Transverse colon (tissue), 4 donors: ENCODE measurements around the gene DOCK9.

ENCODE experiments used
- EP300 ChIP-seq: sonication (generic); formaldehyde crosslinking; IDR thresholded peaks from one replicate; pipeline ENCODE4 v1.6.1; 2017; ENCODE audit warnings: antibody characterized with exemption, low read depth
- POLR2A ChIP-seq: fragments of 450-650 bp; IDR thresholded peaks from one replicate; pipeline ENCODE4 v1.6.1; 2016; ENCODE audit warnings: antibody characterized with exemption, mild to moderate bottlenecking, moderate library complexity
- POLR2AphosphoS5 ChIP-seq, 3 donors: sonication (generic); formaldehyde crosslinking; IDR thresholded peaks; one replicate each; pipeline ENCODE4 v1.6.1; 2016; ENCODE audit warnings: antibody characterized with exemption in 3 of 3
- TF ChIP-seq, protein P1 (sequence below), 5 experiments: fragments of 200-600 bp in 3 of 5; fragments of 450-650 bp in 2 of 5; sonication (generic) in 3 of 5; IDR thresholded peaks; 1 replicate in 2 of 5; 2 replicates in 3 of 5; pipeline ENCODE4 v1.5.1; 2016 to 2017; ENCODE audit warnings: antibody characterized with exemption in 5 of 5, inconsistent platforms in 3 of 5, mild to moderate bottlenecking in 2 of 5, moderate library complexity in 1 of 5

GRCh38 chr13:98939660-98940191, 38.1 kb downstream of the DOCK9 start:
- TF ChIP-seq, protein P1, sequence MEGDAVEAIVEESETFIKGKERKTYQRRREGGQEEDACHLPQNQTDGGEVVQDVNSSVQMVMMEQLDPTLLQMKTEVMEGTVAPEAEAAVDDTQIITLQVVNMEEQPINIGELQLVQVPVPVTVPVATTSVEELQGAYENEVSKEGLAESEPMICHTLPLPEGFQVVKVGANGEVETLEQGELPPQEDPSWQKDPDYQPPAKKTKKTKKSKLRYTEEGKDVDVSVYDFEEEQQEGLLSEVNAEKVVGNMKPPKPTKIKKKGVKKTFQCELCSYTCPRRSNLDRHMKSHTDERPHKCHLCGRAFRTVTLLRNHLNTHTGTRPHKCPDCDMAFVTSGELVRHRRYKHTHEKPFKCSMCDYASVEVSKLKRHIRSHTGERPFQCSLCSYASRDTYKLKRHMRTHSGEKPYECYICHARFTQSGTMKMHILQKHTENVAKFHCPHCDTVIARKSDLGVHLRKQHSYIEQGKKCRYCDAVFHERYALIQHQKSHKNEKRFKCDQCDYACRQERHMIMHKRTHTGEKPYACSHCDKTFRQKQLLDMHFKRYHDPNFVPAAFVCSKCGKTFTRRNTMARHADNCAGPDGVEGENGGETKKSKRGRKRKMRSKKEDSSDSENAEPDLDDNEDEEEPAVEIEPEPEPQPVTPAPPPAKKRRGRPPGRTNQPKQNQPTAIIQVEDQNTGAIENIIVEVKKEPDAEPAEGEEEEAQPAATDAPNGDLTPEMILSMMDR (IDR thresholded peaks at IDR 0.05) = no peak
- TF ChIP-seq POLR2AphosphoS5 (IDR thresholded peaks at IDR 0.05) (no peak), POLR2A (no peak), EP300 (no peak)
